Tibial nerve (tissue), 3 donors: ENCODE measurements around the gene SENP3.

Experiments used
- POLR2A ChIP-seq, 2 donors: fragments of 450-650 bp; IDR thresholded peaks; one replicate each; pipeline ENCODE4 v1.6.1; 2017; ENCODE audit warnings: antibody characterized with exemption in 2 of 2, mild to moderate bottlenecking in 2 of 2, moderate library complexity in 2 of 2
- TF ChIP-seq, protein P1 (sequence below), 5 experiments: fragments of 200-600 bp in 3 of 5; fragments of 450-650 bp in 2 of 5; sonication (generic) in 3 of 5; IDR thresholded peaks; one replicate each; pipeline ENCODE4 v1.5.1; 2016 to 2019; ENCODE audit warnings: antibody characterized with exemption in 5 of 5, mild to moderate bottlenecking in 3 of 5, moderate library complexity in 2 of 5

DNA sequence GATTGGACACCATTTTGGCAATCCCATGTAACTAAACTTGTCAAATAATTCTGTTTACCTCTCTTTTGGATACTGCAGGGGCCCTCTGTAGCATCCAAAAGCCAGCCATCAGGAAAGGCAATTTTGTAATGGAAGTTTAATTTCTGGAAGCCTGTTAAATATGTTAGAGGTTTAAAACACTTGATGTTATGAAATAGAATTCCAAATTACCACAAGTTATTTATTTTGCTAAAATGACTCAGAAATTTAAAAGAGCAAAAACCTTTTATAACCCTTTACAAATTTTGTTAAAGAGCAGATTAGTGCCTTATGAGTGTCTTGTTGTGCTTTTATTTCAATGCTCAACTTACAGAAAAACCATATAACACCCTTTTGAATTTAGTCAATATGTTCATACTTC is 32.9 kb upstream of the SENP3 start:
- no peak for TF ChIP-seq POLR2A (IDR thresholded peaks at IDR 0.05)
- TF ChIP-seq, protein P1, sequence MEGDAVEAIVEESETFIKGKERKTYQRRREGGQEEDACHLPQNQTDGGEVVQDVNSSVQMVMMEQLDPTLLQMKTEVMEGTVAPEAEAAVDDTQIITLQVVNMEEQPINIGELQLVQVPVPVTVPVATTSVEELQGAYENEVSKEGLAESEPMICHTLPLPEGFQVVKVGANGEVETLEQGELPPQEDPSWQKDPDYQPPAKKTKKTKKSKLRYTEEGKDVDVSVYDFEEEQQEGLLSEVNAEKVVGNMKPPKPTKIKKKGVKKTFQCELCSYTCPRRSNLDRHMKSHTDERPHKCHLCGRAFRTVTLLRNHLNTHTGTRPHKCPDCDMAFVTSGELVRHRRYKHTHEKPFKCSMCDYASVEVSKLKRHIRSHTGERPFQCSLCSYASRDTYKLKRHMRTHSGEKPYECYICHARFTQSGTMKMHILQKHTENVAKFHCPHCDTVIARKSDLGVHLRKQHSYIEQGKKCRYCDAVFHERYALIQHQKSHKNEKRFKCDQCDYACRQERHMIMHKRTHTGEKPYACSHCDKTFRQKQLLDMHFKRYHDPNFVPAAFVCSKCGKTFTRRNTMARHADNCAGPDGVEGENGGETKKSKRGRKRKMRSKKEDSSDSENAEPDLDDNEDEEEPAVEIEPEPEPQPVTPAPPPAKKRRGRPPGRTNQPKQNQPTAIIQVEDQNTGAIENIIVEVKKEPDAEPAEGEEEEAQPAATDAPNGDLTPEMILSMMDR (IDR thresholded peaks at IDR 0.05): no peak
